ENCODE results near the gene RGS5. TPM values are rescaled to one million over a fixed set of nuclear protein-coding genes. Genes with fewer than 3 reads are reported as not detected.
A peak's percentile ranks its signal among the peaks of the same experiment; 100 is the strongest.

RGS5 gene
- total and polyA plus RNA-seq, 7 donors: 2.8 to 285 (median 155) TPM

DNA sequence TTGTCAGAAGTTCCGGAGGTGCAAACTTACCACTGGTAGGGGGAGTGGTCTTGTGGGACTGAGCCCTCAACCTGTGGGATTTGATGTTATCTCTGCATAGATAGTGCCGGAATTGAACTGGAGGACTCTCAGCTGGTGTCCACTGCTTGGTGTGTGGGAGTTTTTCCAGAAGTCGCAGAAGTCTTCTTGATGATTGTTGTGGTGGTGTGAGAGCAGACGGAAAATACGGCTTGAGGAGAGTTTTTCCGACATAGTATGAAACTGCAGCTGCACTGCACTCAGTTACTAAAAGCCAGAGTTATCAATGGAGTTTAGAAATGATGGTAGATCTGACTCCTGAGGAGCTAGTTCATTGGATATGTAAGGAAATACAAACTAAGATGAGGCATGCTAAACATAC lies 14.9 kb downstream of the RGS5 start:
- H3K36me3 ChIP-seq: no peaks in the 10 kb centered on the region
- no peak for DNase-seq
- no peak overlapping the region for H3K27ac ChIP-seq
- intact Hi-C loops (cut with DNase I): no loop called here
- H3K27me3 ChIP-seq: no peaks in the 10 kb centered on the region
- H3K4me1 ChIP-seq: peaks cover 0 to 6% (median 0%) of the 10 kb centered on the region in 4 donors
- WGBS, 2 donors: 92 to 94% methylated on average over 6 of the region's 6 CpGs
- H3K4me3 ChIP-seq: no peak overlapping the region
- H3K9me3 ChIP-seq: no peaks in the 10 kb centered on the region
- TF ChIP-seq POLR2A (IDR thresholded peaks at IDR 0.05) (no peak), EP300 (IDR thresholded peaks at IDR 0.05) (no peak), POLR2AphosphoS5 (IDR thresholded peaks at IDR 0.05) (no peak)
- TF ChIP-seq, protein P1, sequence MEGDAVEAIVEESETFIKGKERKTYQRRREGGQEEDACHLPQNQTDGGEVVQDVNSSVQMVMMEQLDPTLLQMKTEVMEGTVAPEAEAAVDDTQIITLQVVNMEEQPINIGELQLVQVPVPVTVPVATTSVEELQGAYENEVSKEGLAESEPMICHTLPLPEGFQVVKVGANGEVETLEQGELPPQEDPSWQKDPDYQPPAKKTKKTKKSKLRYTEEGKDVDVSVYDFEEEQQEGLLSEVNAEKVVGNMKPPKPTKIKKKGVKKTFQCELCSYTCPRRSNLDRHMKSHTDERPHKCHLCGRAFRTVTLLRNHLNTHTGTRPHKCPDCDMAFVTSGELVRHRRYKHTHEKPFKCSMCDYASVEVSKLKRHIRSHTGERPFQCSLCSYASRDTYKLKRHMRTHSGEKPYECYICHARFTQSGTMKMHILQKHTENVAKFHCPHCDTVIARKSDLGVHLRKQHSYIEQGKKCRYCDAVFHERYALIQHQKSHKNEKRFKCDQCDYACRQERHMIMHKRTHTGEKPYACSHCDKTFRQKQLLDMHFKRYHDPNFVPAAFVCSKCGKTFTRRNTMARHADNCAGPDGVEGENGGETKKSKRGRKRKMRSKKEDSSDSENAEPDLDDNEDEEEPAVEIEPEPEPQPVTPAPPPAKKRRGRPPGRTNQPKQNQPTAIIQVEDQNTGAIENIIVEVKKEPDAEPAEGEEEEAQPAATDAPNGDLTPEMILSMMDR (IDR thresholded peaks at IDR 0.05): no peak

DNA sequence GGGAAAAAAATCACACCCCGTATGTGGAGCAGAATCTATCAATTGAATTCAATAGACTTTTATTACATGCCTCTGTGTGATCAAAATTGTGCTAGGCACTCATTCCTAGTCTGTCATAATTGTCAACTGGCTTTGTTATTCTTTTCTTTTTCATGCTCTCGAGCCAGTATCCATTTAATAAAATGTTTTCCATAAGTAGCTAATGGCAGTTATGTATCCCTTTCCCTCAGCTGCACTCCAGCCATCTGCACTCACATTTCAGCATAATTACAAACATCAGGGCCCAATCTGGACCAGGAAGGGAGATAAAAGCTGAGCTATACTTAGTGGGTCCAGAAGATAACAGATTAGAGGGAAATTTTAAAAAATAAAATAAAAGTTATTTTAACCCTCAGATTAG lies 15.9 kb downstream of the RGS5 start:
- H3K27me3 ChIP-seq: no peaks in the 10 kb centered on the region
- no peak overlapping the region for H3K4me3 ChIP-seq
- intact Hi-C loops (cut with DNase I): no loop called here
- no peak overlapping the region for H3K27ac ChIP-seq
- no peak for DNase-seq
- peaks cover 0 to 6% (median 0%) of the 10 kb centered on the region in 4 donors for H3K4me1 ChIP-seq
- 80 to 85% methylated on average over 2 of the region's 2 CpGs for WGBS, 2 donors
- no peak for TF ChIP-seq POLR2AphosphoS5 (IDR thresholded peaks at IDR 0.05)
- no peak for TF ChIP-seq POLR2A (IDR thresholded peaks at IDR 0.05)
- TF ChIP-seq, protein P1 (IDR thresholded peaks at IDR 0.05): no peak
- TF ChIP-seq EP300 (IDR thresholded peaks at IDR 0.05): no peak
- H3K9me3 ChIP-seq: no peaks in the 10 kb centered on the region
- no peaks in the 10 kb centered on the region for H3K36me3 ChIP-seq

DNA sequence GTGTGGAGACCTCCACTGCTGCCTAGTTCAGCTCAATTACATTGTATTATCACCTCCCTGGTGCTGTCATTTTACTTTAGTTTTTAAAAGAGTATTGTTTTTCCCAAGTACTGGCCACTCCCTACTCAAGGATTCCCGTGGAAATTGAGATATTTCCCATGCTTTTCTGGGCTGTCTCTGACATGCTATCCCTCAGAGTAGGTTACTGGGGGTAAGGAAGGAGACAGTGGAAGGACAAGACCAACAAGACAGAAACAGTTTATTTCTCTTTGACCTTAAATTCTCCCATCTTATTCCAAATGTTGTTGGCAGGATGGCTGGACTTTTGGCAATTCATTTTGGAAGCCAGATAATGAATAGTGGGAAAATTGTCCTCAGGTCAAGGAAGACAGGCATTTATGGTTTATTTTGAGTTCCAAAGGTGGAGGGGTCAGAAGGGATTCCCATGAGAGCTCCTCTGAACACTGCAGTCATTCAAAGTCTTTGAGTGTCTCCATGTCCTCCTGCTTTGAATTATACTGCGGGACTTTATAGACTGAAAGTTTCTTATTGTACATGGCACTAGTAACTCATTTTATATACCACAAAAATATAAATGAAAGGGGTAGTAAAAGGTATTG lies 20.3 kb downstream of the RGS5 start:
- peaks cover 0 to 19% (median 18%) of the 10 kb centered on the region in 4 donors for H3K4me1 ChIP-seq

DNA sequence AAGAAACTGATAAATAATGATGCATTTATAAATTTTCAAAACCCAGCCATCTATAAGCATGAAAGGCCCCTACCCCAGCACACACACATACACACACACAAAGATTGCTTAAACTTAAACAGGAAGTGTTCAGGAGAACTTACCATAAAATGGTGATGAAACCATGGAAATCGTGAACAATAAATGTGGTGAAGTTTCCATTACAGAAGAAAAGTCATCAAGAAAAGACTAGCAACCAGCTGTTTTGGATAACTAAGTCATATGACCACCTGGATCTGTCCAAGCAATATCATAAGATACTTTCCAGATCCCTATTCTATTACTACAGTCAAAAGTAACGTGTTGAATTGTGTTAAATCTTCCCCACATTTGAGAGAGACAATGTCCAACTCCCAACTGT lies 24.1 kb downstream of the RGS5 start:
- intact Hi-C loops (cut with DNase I): no loop called here
- no peaks in the 10 kb centered on the region for H3K9me3 ChIP-seq
- no peak overlapping the region for H3K4me3 ChIP-seq
- TF ChIP-seq, protein P1 (IDR thresholded peaks at IDR 0.05): no peak
- TF ChIP-seq EP300 (IDR thresholded peaks at IDR 0.05) (peak in 1 of 4 donors; percentile 17), POLR2A (IDR thresholded peaks at IDR 0.05) (no peak), POLR2AphosphoS5 (IDR thresholded peaks at IDR 0.05) (peak in 3 of 4 donors; percentile 21 to 53 (median 46))
- WGBS, 2 donors: 58 to 71% methylated on average over 2 of the region's 2 CpGs
- H3K27ac ChIP-seq: peak overlapping the region; percentile 15 to 79 (median 45)
- no peaks in the 10 kb centered on the region for H3K36me3 ChIP-seq
- H3K4me1 ChIP-seq: peaks cover 0 to 42% (median 37%) of the 10 kb centered on the region in 4 donors
- no peak for DNase-seq
- H3K27me3 ChIP-seq: no peaks in the 10 kb centered on the region

More for the DNA sequence above, 20.3 kb downstream of the RGS5 start:
- Histone ChIP-seq H3K36me3 (no peaks in the 10 kb centered on the region), H3K27ac (no peak overlapping the region), H3K4me3 (no peak overlapping the region), H3K27me3 (no peaks in the 10 kb centered on the region), H3K9me3 (no peaks in the 10 kb centered on the region)
- no peak for DNase-seq
- WGBS, 2 donors: 62 to 76% methylated on average over 2 of the region's 2 CpGs
- intact Hi-C loops (cut with DNase I): no loop called here
- TF ChIP-seq, protein P1 (IDR thresholded peaks at IDR 0.05): no peak
- TF ChIP-seq POLR2AphosphoS5 (IDR thresholded peaks at IDR 0.05): no peak
- no peak for TF ChIP-seq POLR2A (IDR thresholded peaks at IDR 0.05)
- TF ChIP-seq EP300 (IDR thresholded peaks at IDR 0.05): no peak

All from sigmoid colon (tissue), 7 donors.